Ramos (cell line): ENCODE results near the gene PP2D1.
"Not testable (repeated sequence)": the region's sequence is repeated elsewhere in the genome, so short reads cannot be mapped to it uniquely, and the experiment has no call there.

Experiments
- in situ Hi-C: fragments of 300-500 bp; cut with MboI; formaldehyde crosslinking; loops from one replicate; pipeline ENCODE4 v1.14.3; 2022; ENCODE audit warnings: low sequenced_read_pairs; ENCODE audit not compliant: unreplicated experiment

The PP2D1 gene

GRCh38 chr3:20041197-20041780, 29.2 kb upstream of the PP2D1 start:
- in situ Hi-C loops = loop anchor here (10.0 kb wide), 1 partner anchor 144 kb away; the partner anchor contains the start of gene SGO1

GRCh38 chr3:20040548-20041196, 28.6 kb upstream of the PP2D1 start:
- in situ Hi-C loops = loop anchor here (10.0 kb wide), 1 partner anchor 144 kb away; the partner anchor contains the start of gene SGO1

DNA sequence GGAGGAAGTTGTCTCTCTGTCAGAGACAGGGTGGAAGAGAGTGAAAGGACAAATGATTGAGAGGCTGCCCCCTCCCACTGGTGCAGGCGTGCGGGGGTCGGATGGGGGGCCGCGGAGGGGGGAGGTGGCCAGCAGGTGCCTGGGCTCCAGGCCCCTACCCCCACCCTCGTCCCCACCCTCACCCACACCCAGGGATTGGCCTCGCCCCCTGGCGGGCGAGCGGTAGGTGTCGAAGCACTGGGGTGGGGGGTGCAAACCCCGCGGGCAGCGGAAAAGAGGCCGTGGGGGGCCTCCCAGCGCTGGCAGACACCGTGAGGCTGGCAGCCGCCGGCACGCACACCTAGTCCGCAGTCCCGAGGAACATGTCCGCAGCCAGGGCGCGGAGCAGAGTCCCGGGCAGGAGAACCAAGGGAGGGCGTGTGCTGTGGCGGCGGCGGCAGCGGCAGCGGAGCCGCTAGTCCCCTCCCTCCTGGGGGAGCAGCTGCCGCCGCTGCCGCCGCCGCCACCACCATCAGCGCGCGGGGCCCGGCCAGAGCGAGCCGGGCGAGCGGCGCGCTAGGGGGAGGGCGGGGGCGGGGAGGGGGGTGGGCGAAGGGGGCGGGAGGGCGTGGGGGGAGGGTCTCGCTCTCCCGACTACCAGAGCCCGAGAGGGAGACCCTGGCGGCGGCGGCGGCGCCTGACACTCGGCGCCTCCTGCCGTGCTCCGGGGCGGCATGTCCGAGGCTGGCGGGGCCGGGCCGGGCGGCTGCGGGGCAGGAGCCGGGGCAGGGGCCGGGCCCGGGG, 27.9 kb upstream of the PP2D1 start, which contains the start of gene KAT2B:
TSS of gene KAT2B (plus strand) at position 682 of the 783 bp plus-strand sequence. CDS start at position 714, 32 bp downstream.
- in situ Hi-C loops = loop anchor here (10.0 kb wide), 1 partner anchor 145 kb away; the partner anchor contains the start of gene SGO1

- in situ Hi-C loops = no loop called here
These were observed 27.4 kb upstream of the PP2D1 start for GRCh38 chr3:20039466-20039764.

DNA sequence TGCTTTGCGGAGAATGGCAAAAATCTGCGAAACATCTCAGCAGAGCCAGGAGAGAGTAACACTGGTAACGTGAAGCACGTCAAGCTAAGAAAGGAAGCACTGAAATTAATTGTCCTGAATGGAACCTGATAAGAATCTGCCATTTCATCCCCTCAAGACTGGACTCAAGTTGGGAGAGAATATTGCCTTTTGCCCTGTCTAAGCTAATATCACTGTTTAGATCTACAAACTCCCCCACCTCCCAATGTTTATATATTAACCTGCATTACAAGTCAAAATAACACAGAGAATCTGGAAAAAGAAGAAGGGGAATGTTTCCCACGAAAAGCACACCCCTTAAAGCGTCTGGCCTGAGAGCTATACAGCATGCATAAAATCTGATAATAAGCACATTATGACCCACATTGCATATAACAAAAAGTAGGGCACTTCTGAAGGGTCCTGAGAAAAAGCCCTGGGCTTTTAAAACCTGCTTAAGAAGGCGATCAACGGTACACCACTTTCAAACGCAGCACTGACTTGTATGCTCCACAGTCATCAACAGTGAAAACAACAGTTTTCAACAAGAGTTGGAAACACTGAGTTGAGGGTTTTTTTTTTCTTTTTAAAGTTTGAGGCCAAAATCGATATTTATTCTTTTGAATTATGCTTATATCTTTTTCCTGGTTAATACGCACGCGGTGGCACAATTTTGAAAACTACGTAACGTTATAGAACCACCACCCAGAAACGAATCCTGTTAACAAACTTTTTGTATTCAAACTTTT, 26.8 kb upstream of the PP2D1 start:
- in situ Hi-C loops = no loop called here

GRCh38 chr3:20037255-20037996, 25.4 kb upstream of the PP2D1 start:
- in situ Hi-C loops = no loop called here

DNA sequence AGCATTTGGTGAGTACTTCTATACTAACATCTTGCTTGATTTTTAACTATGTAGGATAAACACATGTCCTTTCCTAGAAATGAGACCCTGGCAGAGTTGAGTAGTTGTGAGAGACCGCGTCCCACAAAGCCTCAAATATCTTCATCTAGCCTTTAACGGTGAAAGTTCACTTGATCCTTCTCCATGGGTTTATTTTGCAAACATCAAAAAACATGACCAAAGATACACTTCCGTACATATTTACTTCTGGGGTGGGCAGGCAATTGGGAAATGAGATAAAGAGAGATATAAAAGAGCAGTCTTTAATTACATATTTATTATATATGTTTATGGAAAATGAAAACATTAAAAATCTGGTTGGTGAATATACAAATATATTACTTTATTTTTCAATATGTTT, 23.0 kb upstream of the PP2D1 start:
- in situ Hi-C loops = no loop called here

DNA sequence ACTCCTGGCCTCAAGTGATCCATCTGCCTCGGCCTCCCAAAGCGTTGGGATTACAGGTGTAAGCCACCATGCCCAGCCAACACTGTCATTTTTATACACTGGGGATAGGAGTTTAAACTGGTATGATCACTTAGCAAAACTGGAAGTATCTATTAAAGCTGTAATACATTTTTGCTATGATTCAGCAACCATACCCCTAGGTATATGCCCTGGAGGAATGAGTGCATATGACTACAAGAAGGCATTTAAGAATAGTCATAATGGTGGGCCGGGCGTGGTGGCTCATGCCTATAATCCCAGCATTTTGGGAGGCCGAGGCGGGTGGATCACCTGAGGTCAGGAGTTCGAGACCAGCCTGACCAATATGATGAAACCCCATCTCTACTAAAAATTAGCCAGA, 19.9 kb upstream of the PP2D1 start:
- in situ Hi-C loops = not testable (repeated sequence)

- in situ Hi-C loops = no loop called here
These were observed 16.9 kb upstream of the PP2D1 start for GRCh38 chr3:20028905-20029331.

- in situ Hi-C loops = no loop called here
These were observed 15.1 kb upstream of the PP2D1 start for GRCh38 chr3:20027136-20027535.

DNA sequence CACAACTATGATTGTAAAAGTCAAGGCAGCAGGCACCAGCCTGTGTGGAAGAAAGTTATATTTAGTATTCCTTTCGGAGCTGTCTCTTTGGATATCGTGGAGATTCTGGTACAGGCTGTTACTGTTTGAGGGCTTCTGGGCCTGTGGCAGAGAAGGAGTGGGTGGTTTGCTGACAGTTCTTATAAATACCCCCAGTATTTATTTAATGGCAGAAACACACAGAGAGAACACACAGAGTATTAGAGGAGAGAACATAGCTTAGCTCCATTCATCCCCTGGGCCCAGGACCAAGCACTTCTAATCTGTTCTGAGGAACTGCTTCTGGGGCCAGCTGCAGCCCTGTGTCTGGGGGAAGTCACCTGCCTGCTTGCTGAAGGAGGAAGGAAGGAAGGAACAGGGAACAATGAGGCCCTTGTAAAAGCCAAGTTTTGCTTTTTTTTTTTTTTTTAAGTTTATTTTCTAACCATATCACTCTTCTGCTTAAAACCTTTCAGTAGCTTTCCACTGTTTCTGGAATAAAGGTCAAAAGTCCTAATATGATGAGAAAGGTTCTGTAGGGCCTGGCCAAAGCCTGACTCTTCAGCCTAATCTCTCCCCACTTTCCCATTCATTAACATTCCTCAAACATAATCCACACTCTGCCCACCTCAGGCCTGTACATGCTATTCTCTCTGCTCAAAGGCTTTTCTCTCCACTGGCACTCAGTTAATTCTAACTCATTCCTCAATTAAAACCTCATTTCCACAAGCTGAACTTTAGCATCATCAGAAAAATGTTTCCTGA, 11.8 kb upstream of the PP2D1 start:
- in situ Hi-C loops = no loop called here

- in situ Hi-C loops = no loop called here
These were observed 11.0 kb upstream of the PP2D1 start for GRCh38 chr3:20022954-20023622.

- in situ Hi-C loops = not testable (repeated sequence)
These were observed 4.0 kb upstream of the PP2D1 start for GRCh38 chr3:20016076-20016475.

- in situ Hi-C loops = no loop called here
These were observed 3.5 kb upstream of the PP2D1 start for GRCh38 chr3:20015525-20015924.

DNA sequence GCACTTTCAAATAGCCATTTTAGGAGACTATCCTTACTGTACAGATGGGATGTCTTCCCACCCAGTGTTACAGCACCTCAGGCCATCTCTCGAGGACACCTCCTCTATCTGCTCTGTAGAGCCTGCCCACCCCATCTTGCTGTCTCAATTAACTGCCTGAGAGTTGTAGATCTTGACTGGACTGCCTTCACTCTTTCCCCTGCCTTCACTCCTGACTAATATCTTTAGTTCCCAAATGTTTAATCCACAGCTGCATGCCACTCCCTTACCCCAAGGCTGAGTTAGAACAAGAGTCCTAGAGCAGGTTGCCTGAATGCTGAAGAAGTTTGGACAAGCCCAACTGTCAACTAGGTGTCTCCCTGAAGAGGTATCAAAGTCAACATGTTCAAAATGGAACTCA, 1.3 kb upstream of the PP2D1 start:
- in situ Hi-C loops = no loop called here

DNA sequence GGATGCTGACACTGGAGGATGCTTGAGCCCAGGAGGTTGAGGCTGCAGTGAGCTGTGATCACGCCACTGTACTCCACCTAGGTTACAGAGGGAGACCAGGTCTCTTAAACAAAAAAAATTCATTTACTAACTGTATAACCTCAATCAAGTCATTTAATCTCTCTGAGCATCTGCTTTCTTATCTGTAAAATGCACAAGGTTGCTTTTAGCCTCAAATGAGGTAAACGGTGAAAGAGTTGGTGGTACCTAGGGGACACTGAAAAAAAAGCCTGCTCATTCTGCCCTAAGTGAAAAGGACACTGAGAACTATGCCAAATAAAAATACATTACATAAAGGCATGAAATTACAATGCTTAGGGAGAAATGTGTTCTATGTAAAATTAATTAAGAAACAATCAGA, 3.4 kb downstream of the PP2D1 start:
- in situ Hi-C loops = no loop called here

GRCh38 chr3:20007960-20008359, 4.1 kb downstream of the PP2D1 start:
- in situ Hi-C loops = no loop called here

DNA sequence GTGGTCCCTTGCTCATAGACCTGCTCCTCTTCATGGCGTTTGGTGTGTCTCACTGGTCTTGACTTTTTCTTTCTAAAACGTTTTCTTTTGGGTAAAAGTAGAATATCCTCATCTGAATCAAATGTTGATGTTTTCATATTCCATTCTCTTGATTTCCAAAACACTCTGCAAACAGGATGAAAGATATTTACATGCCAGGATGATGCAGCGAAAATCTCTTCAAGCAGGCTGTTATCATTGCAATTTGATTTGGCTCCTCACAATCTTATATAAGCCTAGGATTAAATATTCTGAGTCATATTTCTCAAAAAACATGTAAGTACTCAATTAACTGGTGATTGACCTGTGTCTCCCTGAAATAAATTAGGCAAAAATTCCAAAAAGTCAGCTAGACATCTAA, 10.1 kb downstream of the PP2D1 start:
- in situ Hi-C loops = no loop called here

GRCh38 chr3:19997502-19997901, 14.6 kb downstream of the PP2D1 start:
- in situ Hi-C loops = no loop called here
